ENCODE measurements around the gene PRAMEF12.

The PRAMEF12 gene

GRCh38 chr1:12734651-12735050 lies 38.9 kb upstream of the PRAMEF12 start:
- Histone ChIP-seq H3K9me3 (ENCODE audit: insufficient read depth, low read length) (no peaks in the 10 kb centered on the region), H3K79me2 (ENCODE audit: insufficient read depth, low read length) (no peaks in the 10 kb centered on the region), H3K27me3 (ENCODE audit: low read length) (no peaks in the 10 kb centered on the region), H3K27ac (ENCODE audit: low read depth, low read length) (no peak overlapping the region), H3K36me3 (ENCODE audit: low read length) (no peaks in the 10 kb centered on the region), H2AFZ (ENCODE audit: low read depth, low read length, severe bottlenecking) (no peak overlapping the region), H3K4me3 (ENCODE audit: insufficient read depth, low read length, poor library complexity, severe bottlenecking) (no peak overlapping the region), H3K9ac (ENCODE audit: low read length) (no peak overlapping the region), H3K9me2 (replicated peaks; ENCODE audit: insufficient read depth, low read length) (no peaks in the 10 kb centered on the region), H4K20me1 (ENCODE audit: low read depth, low read length) (no peaks in the 10 kb centered on the region), H3F3A (ENCODE audit: insufficient read depth) (no peaks in the 10 kb centered on the region), H3K4me2 (ENCODE audit: low read depth, low read length, poor library complexity, severe bottlenecking) (no peak overlapping the region)
- no peak for TF ChIP-seq CTCF (IDR thresholded peaks at IDR 0.05; ENCODE audit: insufficient read depth, low read length, poor library complexity, severe bottlenecking)
- TF ChIP-seq EZH2phosphoT487 (conservative IDR thresholded peaks at IDR 0.05; ENCODE audit: low read length): no peak

- no peaks in the 10 kb centered on the region for H3K9me2 ChIP-seq (replicated peaks; ENCODE audit: insufficient read depth, low read length)
- H3K9ac ChIP-seq (ENCODE audit: low read length): no peak overlapping the region
- no peaks in the 10 kb centered on the region for H4K20me1 ChIP-seq (ENCODE audit: low read depth, low read length)
- H3K79me2 ChIP-seq (ENCODE audit: insufficient read depth, low read length): no peaks in the 10 kb centered on the region
- H3K27ac ChIP-seq (ENCODE audit: low read depth, low read length): no peak overlapping the region
- no peaks in the 10 kb centered on the region for H3K27me3 ChIP-seq (ENCODE audit: low read length)
- no peak overlapping the region for H3K4me3 ChIP-seq (ENCODE audit: insufficient read depth, low read length, poor library complexity, severe bottlenecking)
- H2AFZ ChIP-seq (ENCODE audit: low read depth, low read length, severe bottlenecking): no peak overlapping the region
- no peaks in the 10 kb centered on the region for H3F3A ChIP-seq (ENCODE audit: insufficient read depth)
- H3K36me3 ChIP-seq (ENCODE audit: low read length): no peaks in the 10 kb centered on the region
- TF ChIP-seq EZH2phosphoT487 (conservative IDR thresholded peaks at IDR 0.05; ENCODE audit: low read length) (no peak), CTCF (IDR thresholded peaks at IDR 0.05; ENCODE audit: insufficient read depth, low read length, poor library complexity, severe bottlenecking) (no peak)
- H3K4me2 ChIP-seq (ENCODE audit: low read depth, low read length, poor library complexity, severe bottlenecking): no peak overlapping the region
- no peaks in the 10 kb centered on the region for H3K9me3 ChIP-seq (ENCODE audit: insufficient read depth, low read length)
Measured at GRCh38 chr1:12738934-12739333, 34.6 kb upstream of the PRAMEF12 start.

GRCh38 chr1:12739613-12740012 lies 33.9 kb upstream of the PRAMEF12 start:
- H3K9me3 ChIP-seq (ENCODE audit: insufficient read depth, low read length): no peaks in the 10 kb centered on the region
- no peak for TF ChIP-seq EZH2phosphoT487 (conservative IDR thresholded peaks at IDR 0.05; ENCODE audit: low read length)
- no peak for TF ChIP-seq CTCF (IDR thresholded peaks at IDR 0.05; ENCODE audit: insufficient read depth, low read length, poor library complexity, severe bottlenecking)
- no peak overlapping the region for H3K4me2 ChIP-seq (ENCODE audit: low read depth, low read length, poor library complexity, severe bottlenecking)
- no peaks in the 10 kb centered on the region for H3K36me3 ChIP-seq (ENCODE audit: low read length)
- H3F3A ChIP-seq (ENCODE audit: insufficient read depth): no peaks in the 10 kb centered on the region
- no peak overlapping the region for H3K9ac ChIP-seq (ENCODE audit: low read length)
- H3K79me2 ChIP-seq (ENCODE audit: insufficient read depth, low read length): no peaks in the 10 kb centered on the region
- H2AFZ ChIP-seq (ENCODE audit: low read depth, low read length, severe bottlenecking): no peak overlapping the region
- no peaks in the 10 kb centered on the region for H3K27me3 ChIP-seq (ENCODE audit: low read length)
- no peak overlapping the region for H3K27ac ChIP-seq (ENCODE audit: low read depth, low read length)
- no peaks in the 10 kb centered on the region for H4K20me1 ChIP-seq (ENCODE audit: low read depth, low read length)
- no peaks in the 10 kb centered on the region for H3K9me2 ChIP-seq (replicated peaks; ENCODE audit: insufficient read depth, low read length)
- no peak overlapping the region for H3K4me3 ChIP-seq (ENCODE audit: insufficient read depth, low read length, poor library complexity, severe bottlenecking)

Data from SU-DHL-6 (cell line).